ENCODE measurements around the gene STAB1.

The STAB1 gene

DNA sequence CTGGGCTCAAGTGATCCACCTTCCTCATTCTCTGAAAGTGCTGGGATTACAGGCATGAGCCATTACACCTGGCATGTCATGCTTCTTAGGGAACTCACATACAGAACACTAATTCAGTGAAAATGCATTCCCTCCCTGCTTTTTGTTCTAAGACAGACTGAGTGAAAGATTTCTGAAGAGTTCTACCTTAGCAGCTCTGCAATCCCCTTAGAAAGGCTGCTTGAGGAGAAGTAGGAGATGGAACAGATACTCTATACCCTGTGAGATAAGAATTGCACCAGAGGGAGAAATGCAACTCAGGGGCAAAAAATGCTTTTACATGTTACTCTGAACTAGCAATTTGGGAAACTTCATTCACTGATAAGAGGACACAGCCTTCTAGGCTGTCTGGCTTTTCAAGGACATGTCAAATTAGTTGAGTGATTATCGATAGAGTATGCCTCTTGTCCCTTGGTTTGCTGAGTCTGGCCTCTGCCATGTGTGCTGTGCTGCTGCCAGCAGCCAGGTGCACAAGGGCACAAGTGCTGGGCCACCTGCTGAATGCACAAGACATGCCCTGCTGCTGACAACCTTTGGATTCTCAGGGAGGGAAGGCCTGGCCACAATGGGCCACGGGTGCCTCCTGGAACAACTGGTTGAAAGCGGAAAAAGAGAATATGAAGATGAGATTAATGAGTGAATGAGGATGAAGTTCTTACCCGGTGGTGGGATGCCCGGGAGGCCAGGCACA is 59.1 kb downstream of the STAB1 start:
- TF ChIP-seq FOXP2 (optimal IDR thresholded peaks at IDR 0.05; ENCODE audit: control extremely low read depth, extremely low read length, insufficient read depth) (no peak), EZH2 (IDR thresholded peaks at IDR 0.05) (no peak), POLR2AphosphoS5 (IDR thresholded peaks at IDR 0.05; ENCODE audit: borderline replicate concordance, low read depth, low read length) (no peak)
- no peak overlapping the region for H3K27ac ChIP-seq
- H3K9ac ChIP-seq (ENCODE audit: insufficient read length): no peak overlapping the region
- peaks cover 47% of the 10 kb centered on the region; the same call in 1 of the 2 replicates for H3K36me3 ChIP-seq (ENCODE audit: insufficient read depth, low read length)
- no peak for DNase-seq (ENCODE audit: low read depth, low spot score)
- no peak overlapping the region for H3K4me3 ChIP-seq
- no peaks in the 10 kb centered on the region for H3K9me3 ChIP-seq (ENCODE audit: low read depth, low read length)

DNA sequence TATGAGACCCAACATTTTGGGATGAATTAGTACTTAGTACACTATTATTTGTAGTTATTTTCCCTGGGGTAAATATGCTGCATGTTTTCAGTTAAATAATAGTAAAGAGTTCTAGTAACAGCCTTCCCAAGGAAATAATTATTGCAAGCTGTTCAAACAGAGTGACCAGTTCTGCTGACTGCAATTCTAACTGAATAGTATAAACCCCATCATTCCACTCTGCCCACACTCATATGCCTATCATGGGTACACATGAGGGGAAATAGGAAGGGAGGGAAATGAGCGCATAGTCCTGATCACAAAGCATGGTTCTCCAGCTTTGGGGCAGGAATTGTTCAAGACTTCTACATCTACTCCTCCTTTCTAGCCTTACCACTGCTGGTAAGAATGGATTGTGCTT is 59.9 kb downstream of the STAB1 start:
- no peak overlapping the region for H3K27ac ChIP-seq
- DNase-seq (ENCODE audit: low read depth, low spot score): no peak
- TF ChIP-seq EZH2 (IDR thresholded peaks at IDR 0.05): no peak
- TF ChIP-seq FOXP2 (optimal IDR thresholded peaks at IDR 0.05; ENCODE audit: control extremely low read depth, extremely low read length, insufficient read depth): no peak
- TF ChIP-seq POLR2AphosphoS5 (IDR thresholded peaks at IDR 0.05; ENCODE audit: borderline replicate concordance, low read depth, low read length): no peak
- H3K4me3 ChIP-seq: no peak overlapping the region
- no peaks in the 10 kb centered on the region for H3K9me3 ChIP-seq (ENCODE audit: low read depth, low read length)
- H3K9ac ChIP-seq (ENCODE audit: insufficient read length): no peak overlapping the region
- H3K36me3 ChIP-seq (ENCODE audit: insufficient read depth, low read length): peaks cover 52% of the 10 kb centered on the region; the same call in 1 of the 2 replicates

DNA sequence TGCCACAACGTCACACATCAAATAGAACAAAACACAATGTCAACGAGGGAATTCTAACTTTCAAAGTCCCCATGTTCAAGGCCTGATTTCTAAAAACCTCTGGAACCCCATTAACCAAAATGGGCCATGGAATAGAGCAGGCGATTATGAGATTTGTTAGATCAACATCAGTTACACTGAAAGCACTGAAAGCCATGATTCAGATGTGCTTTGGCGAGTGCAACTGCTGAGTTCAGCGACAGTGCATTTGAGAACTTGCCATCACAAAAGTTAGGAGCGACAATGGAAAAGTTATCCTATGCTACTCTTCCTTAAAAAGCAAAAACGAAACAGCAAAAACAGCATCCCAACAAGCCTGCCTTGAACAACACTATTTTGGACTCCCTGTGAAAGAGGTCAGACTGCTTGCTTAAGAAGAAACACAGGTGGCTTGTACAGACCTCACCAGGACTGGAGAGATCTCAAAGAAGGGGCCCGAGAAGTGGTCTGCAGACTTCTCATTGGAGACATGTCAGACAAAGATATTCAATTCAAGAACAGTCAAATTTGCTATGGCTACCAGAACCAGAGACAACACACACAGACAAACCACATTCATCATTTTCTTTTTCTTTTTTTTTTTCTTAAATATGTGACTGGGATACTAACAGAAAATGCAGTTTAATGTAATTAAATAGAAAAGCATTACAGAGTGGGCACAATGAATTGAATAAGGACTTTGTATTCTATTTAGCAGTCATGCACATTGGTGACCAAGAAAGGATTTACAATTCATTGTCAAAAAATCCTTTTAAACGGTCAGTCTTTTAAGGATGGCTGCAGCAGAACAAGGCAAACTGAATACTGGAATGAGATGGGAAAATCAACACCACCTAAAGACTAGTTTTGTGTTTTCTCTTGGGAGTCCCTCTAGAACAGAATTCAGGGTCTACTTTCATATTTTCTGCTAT is 62.1 kb downstream of the STAB1 start:
- Histone ChIP-seq H3K4me3 (no peak overlapping the region), H3K9me3 (ENCODE audit: low read depth, low read length) (no peaks in the 10 kb centered on the region), H3K36me3 (ENCODE audit: insufficient read depth, low read length) (peaks cover 59% of the 10 kb centered on the region; the same call in 1 of the 2 replicates), H3K27ac (no peak overlapping the region), H3K9ac (ENCODE audit: insufficient read length) (no peak overlapping the region)
- no peak for TF ChIP-seq POLR2AphosphoS5 (IDR thresholded peaks at IDR 0.05; ENCODE audit: borderline replicate concordance, low read depth, low read length)
- no peak for TF ChIP-seq EZH2 (IDR thresholded peaks at IDR 0.05)
- TF ChIP-seq FOXP2 (optimal IDR thresholded peaks at IDR 0.05; ENCODE audit: control extremely low read depth, extremely low read length, insufficient read depth): no peak
- DNase-seq (ENCODE audit: low read depth, low spot score): no peak

DNA sequence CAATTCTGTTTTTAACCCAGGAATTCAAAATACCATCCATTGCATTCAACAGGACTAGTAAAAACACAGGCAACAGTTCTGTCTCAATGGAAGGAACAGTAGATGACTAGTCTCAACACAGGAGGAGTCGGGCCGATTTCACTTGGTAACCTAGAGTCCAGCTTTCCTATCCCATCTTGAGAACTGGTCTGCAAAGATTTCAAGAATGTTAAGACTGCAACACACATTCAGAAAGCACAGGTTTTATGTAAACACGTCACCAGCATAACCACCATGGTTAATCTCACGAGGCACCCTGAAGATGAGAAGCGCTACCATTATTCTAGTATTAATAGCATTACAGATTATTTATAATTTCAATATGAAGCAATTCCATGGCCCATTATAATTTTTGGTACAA is 63.3 kb downstream of the STAB1 start:
- H3K9me3 ChIP-seq (ENCODE audit: low read depth, low read length): no peaks in the 10 kb centered on the region
- no peak for DNase-seq (ENCODE audit: low read depth, low spot score)
- no peak overlapping the region for H3K27ac ChIP-seq
- peaks cover 58% of the 10 kb centered on the region; the same call in 1 of the 2 replicates for H3K36me3 ChIP-seq (ENCODE audit: insufficient read depth, low read length)
- no peak overlapping the region for H3K9ac ChIP-seq (ENCODE audit: insufficient read length)
- TF ChIP-seq POLR2AphosphoS5 (IDR thresholded peaks at IDR 0.05; ENCODE audit: borderline replicate concordance, low read depth, low read length) (no peak), FOXP2 (optimal IDR thresholded peaks at IDR 0.05; ENCODE audit: control extremely low read depth, extremely low read length, insufficient read depth) (no peak), EZH2 (IDR thresholded peaks at IDR 0.05) (no peak)
- H3K4me3 ChIP-seq: no peak overlapping the region

DNA sequence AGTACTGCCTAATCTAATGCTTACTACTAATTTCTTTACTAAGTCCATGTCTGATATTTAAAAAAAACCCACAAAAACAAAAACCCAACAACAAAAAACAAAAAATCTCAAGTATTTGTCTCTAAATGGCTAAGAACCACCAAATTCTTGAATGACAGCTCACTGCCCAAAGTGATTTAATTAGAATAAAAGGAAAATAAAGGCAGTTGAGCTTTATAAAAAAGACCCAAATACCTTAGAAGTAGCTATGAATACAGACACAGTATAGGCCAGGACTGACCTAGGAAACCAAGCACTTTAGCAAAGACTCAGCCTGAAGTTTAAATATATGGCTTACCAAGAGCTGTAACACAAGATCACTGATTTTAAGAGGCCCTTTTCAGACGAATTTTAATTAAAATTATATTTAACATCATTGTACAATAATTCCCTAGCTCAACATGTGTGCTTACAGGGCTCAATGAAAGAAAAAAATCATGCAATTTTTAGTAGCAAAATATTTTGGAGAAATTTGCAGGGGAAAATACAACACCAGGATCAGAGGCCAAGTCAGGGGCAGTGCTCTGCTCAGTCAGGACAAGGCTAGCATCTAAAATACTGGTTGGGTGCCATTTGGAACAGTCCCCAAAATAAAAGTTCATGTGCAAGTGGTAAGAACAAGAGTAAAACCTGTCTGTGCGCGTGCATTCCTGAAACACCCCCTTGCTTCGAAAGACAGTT is 66.0 kb downstream of the STAB1 start:
- H3K9ac ChIP-seq (ENCODE audit: insufficient read length): no peak overlapping the region
- TF ChIP-seq EZH2 (IDR thresholded peaks at IDR 0.05) (no peak), POLR2AphosphoS5 (IDR thresholded peaks at IDR 0.05; ENCODE audit: borderline replicate concordance, low read depth, low read length) (no peak), FOXP2 (optimal IDR thresholded peaks at IDR 0.05; ENCODE audit: control extremely low read depth, extremely low read length, insufficient read depth) (no peak)
- H3K27ac ChIP-seq: no peak overlapping the region
- no peak for DNase-seq (ENCODE audit: low read depth, low spot score)
- no peaks in the 10 kb centered on the region for H3K9me3 ChIP-seq (ENCODE audit: low read depth, low read length)
- H3K36me3 ChIP-seq (ENCODE audit: insufficient read depth, low read length): peaks cover 43% of the 10 kb centered on the region; the same call in 1 of the 2 replicates
- H3K4me3 ChIP-seq: no peak overlapping the region

DNA sequence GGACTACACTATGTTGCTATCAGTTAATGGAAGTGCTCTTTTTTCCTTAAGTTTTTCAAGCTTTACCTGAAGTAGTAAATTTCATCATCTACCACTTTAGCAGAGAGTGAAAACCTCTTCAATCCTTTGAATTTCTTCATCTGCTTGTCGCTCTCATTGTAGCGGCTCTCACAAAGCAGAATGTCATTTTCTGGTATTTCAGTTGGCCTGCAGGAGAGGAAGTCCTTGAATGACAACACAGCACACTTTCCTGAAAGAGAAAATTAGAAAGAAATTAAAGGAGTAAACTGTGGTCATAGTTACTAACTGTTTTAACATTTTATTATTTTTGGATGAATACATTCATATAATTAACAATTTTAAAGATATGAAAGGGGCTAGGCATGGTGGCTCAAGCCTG is 68.8 kb downstream of the STAB1 start:
- no peak for DNase-seq (ENCODE audit: low read depth, low spot score)
- no peak for TF ChIP-seq POLR2AphosphoS5 (IDR thresholded peaks at IDR 0.05; ENCODE audit: borderline replicate concordance, low read depth, low read length)
- TF ChIP-seq EZH2 (IDR thresholded peaks at IDR 0.05): no peak
- no peak for TF ChIP-seq FOXP2 (optimal IDR thresholded peaks at IDR 0.05; ENCODE audit: control extremely low read depth, extremely low read length, insufficient read depth)
- H3K36me3 ChIP-seq (ENCODE audit: insufficient read depth, low read length): peaks cover 32% of the 10 kb centered on the region; the same call in 1 of the 2 replicates
- H3K9ac ChIP-seq (ENCODE audit: insufficient read length): no peak overlapping the region
- no peaks in the 10 kb centered on the region for H3K9me3 ChIP-seq (ENCODE audit: low read depth, low read length)
- H3K27ac ChIP-seq: no peak overlapping the region
- H3K4me3 ChIP-seq: no peak overlapping the region

DNA sequence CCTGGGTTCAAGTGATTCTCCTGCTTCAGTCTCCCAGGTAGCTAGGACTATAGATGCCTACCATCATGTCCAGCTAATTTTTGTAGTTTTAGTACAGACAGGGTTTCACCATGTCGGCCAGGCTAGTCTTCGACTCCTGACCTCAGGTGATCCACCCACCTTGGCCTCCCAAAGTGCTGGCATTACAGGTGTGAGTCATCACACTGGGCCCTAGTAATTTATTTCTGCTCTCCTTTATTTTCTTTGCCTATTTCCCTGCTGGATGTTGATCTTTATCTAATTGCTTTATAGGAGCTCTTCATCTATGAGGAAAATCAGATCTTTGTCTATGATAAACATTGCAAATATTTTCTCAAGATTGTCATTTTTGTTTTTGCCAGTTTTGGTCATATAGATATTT is 72.9 kb downstream of the STAB1 start:
- no peaks in the 10 kb centered on the region for H3K9me3 ChIP-seq (ENCODE audit: low read depth, low read length)
- H3K9ac ChIP-seq (ENCODE audit: insufficient read length): no peak overlapping the region
- H3K36me3 ChIP-seq (ENCODE audit: insufficient read depth, low read length): peaks cover 6% of the 10 kb centered on the region; the same call in 1 of the 2 replicates
- TF ChIP-seq FOXP2 (optimal IDR thresholded peaks at IDR 0.05; ENCODE audit: control extremely low read depth, extremely low read length, insufficient read depth): no peak
- TF ChIP-seq EZH2 (IDR thresholded peaks at IDR 0.05): no peak
- TF ChIP-seq POLR2AphosphoS5 (IDR thresholded peaks at IDR 0.05; ENCODE audit: borderline replicate concordance, low read depth, low read length): no peak
- H3K27ac ChIP-seq: no peak overlapping the region
- DNase-seq (ENCODE audit: low read depth, low spot score): no peak
- H3K4me3 ChIP-seq: no peak overlapping the region

Data from SK-N-MC (cell line).